ENCODE measurements around the gene HSF5.

The HSF5 gene

DNA sequence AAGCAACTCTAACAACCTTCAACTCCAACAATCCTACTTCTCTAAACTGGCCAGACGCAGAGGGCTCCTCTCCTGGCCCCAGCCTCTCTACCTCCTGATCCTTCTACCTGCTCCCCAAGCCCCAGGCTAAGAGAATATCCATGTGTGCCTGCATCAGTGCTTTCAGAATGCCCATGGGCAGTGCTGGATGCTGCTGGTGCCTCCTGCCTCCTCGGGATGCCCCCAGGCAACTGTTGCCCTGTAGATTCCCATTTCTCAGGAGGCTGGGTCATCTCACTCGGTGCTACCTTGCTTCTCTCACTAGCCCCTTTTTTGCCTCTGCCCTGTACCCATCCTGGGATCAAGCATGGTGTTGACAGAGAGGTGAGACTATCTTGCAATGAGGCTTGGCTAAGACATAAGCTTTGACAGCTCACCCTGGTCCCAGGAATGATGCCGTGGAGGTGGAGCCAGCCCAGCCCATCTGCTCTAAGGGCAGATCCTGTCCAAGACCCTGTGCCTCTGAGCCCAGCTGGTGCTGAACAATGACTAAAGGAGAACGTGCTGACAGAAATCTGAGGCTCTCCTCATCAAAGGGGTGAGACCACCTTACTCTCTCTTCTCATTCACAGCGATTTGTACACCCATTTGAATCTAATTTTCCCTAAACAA lies 116.8 kb downstream of the HSF5 start:
- DNase-seq = peak; percentile 54 to 68
- H3K9me3 ChIP-seq (ENCODE audit: insufficient read depth, low read depth, low read length) = no peaks in the 10 kb centered on the region
- H2AFZ ChIP-seq (ENCODE audit: insufficient read depth, low read length, poor library complexity) = no peak overlapping the region
- H2AK5ac ChIP-seq (ENCODE audit: low read length) = no peak overlapping the region
- H4K91ac ChIP-seq (ENCODE audit: low read depth, low read length) = no peak overlapping the region
- H3K4ac ChIP-seq (ENCODE audit: low read depth, low read length) = no peak overlapping the region
- H2BK12ac ChIP-seq (ENCODE audit: low read length) = no peak overlapping the region
- H3K18ac ChIP-seq (ENCODE audit: low read length) = no peak overlapping the region
- H3K27ac ChIP-seq (ENCODE audit: low read depth, low read length) = no peak overlapping the region
- H2BK5ac ChIP-seq (ENCODE audit: low read depth, low read length, poor library complexity) = no peak overlapping the region
- H3K4me3 ChIP-seq (ENCODE audit: low read depth, low read length) = no peak overlapping the region
- peaks cover 7 to 10% of the 10 kb centered on the region in 2 experiments for H3K4me1 ChIP-seq (ENCODE audit: control insufficient read depth in 1 of 2, insufficient read depth in 2 of 2, low read length in 2 of 2)
- H3K79me2 ChIP-seq (ENCODE audit: control insufficient read depth, insufficient read depth, low read length, poor library complexity) = no peaks in the 10 kb centered on the region
- H4K12ac ChIP-seq (ENCODE audit: low read depth, low read length) = no peak overlapping the region
- no peak overlapping the region for H2BK120ac ChIP-seq (ENCODE audit: insufficient read depth, low read length, poor library complexity)
- no peak overlapping the region for H4K8ac ChIP-seq (ENCODE audit: low read depth, low read length)
- H3K9ac ChIP-seq (ENCODE audit: low read length) = no peak overlapping the region
- peaks cover 2% of the 10 kb centered on the region for H3K79me1 ChIP-seq (ENCODE audit: low read length)
- H3K4me2 ChIP-seq (ENCODE audit: low read length) = no peak overlapping the region
- H3K23ac ChIP-seq (ENCODE audit: low read length) = no peak overlapping the region
- no peaks in the 10 kb centered on the region for H3K27me3 ChIP-seq (ENCODE audit: insufficient read depth, low read length)
- WGBS (ENCODE audit: extremely low coverage, insufficient coverage, insufficient read length) = no CpG with 5 or more reads among the region's 6 CpGs
- no peaks in the 10 kb centered on the region for H3K36me3 ChIP-seq (ENCODE audit: control insufficient read depth in 1 of 2, insufficient read depth in 2 of 2, low read length in 2 of 2)
- H3K14ac ChIP-seq (ENCODE audit: low read length) = no peak overlapping the region

DNA sequence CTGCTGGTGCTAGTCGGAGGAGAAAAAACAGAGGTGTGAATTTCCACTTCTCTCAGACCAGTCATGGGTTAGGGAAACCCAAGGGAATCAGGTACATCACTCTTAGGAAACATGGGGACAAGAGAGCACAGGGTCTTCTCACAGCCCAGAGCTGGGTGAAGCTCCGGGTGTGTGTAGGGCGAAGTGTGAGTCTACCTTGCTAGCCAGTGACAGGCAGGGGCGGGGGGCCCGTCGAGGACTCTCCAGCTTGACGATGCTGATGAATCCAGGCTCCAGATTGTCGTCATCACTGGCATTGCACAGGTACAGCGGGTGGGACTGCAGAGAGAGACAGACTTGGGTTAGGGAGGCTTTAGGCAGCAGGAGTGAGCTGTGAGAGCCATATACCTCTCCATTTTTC lies 117.5 kb downstream of the HSF5 start:
- no peaks in the 10 kb centered on the region for H3K27me3 ChIP-seq (ENCODE audit: insufficient read depth, low read length)
- WGBS (ENCODE audit: extremely low coverage, insufficient coverage, insufficient read length) = no CpG with 5 or more reads among the region's 9 CpGs
- H2BK5ac ChIP-seq (ENCODE audit: low read depth, low read length, poor library complexity) = no peak overlapping the region

DNA sequence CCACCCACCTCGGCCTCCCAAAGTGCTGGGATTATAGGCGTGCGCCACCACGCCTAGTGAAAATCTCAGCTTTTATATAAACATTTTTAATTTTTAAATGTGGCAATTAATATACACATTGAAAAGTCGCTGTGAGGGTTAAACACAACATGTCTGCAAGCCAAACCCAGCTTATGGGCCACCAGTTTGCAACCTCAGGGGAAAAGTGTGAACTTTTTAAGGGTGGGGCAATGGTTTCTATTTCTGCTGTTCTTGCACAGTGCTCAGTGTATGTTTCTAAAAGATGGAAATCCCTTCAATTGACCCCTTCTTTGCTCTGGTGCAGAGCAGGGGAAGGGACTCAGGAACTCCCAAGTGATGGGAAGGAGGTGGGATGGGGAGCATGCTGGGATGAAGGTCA lies 117.9 kb downstream of the HSF5 start:
- Histone ChIP-seq H3K14ac (ENCODE audit: low read length) (no peak overlapping the region), H3K4me3 (ENCODE audit: low read depth, low read length) (no peak overlapping the region), H3K4me2 (ENCODE audit: low read length) (no peak overlapping the region), H3K79me1 (ENCODE audit: low read length) (no peaks in the 10 kb centered on the region), H2BK5ac (ENCODE audit: low read depth, low read length, poor library complexity) (no peak overlapping the region), H3K79me2 (ENCODE audit: control insufficient read depth, insufficient read depth, low read length, poor library complexity) (no peaks in the 10 kb centered on the region), H3K27ac (ENCODE audit: low read depth, low read length) (no peak overlapping the region), H3K4me1 (ENCODE audit: control insufficient read depth in 1 of 2, insufficient read depth in 2 of 2, low read length in 2 of 2) (peaks cover 12 to 14% of the 10 kb centered on the region in 2 experiments), H4K12ac (ENCODE audit: low read depth, low read length) (no peak overlapping the region), H3K36me3 (ENCODE audit: control insufficient read depth in 1 of 2, insufficient read depth in 2 of 2, low read length in 2 of 2) (no peaks in the 10 kb centered on the region), H2AFZ (ENCODE audit: insufficient read depth, low read length, poor library complexity) (no peak overlapping the region), H4K91ac (ENCODE audit: low read depth, low read length) (no peak overlapping the region), H3K9me3 (ENCODE audit: insufficient read depth, low read depth, low read length) (no peaks in the 10 kb centered on the region), H3K23ac (ENCODE audit: low read length) (no peak overlapping the region), H4K8ac (ENCODE audit: low read depth, low read length) (no peak overlapping the region), H2BK12ac (ENCODE audit: low read length) (no peak overlapping the region), H2BK120ac (ENCODE audit: insufficient read depth, low read length, poor library complexity) (no peak overlapping the region), H3K4ac (ENCODE audit: low read depth, low read length) (no peak overlapping the region), H3K27me3 (ENCODE audit: insufficient read depth, low read length) (no peaks in the 10 kb centered on the region), H3K18ac (ENCODE audit: low read length) (no peak overlapping the region), H3K9ac (ENCODE audit: low read length) (no peak overlapping the region), H2AK5ac (ENCODE audit: low read length) (no peak overlapping the region)
- no CpG with 5 or more reads among the region's 5 CpGs for WGBS (ENCODE audit: extremely low coverage, insufficient coverage, insufficient read length)
- no peak for DNase-seq

More for the DNA sequence above, 117.5 kb downstream of the HSF5 start:
- H3K4me1 ChIP-seq (ENCODE audit: control insufficient read depth in 1 of 2, insufficient read depth in 2 of 2, low read length in 2 of 2) = peaks cover 10 to 11% of the 10 kb centered on the region in 2 experiments
- H3K23ac ChIP-seq (ENCODE audit: low read length) = no peak overlapping the region
- H2BK12ac ChIP-seq (ENCODE audit: low read length) = no peak overlapping the region
- no peaks in the 10 kb centered on the region for H3K79me2 ChIP-seq (ENCODE audit: control insufficient read depth, insufficient read depth, low read length, poor library complexity)
- no peak overlapping the region for H2AFZ ChIP-seq (ENCODE audit: insufficient read depth, low read length, poor library complexity)
- H3K79me1 ChIP-seq (ENCODE audit: low read length) = no peaks in the 10 kb centered on the region
- H4K12ac ChIP-seq (ENCODE audit: low read depth, low read length) = no peak overlapping the region
- H3K36me3 ChIP-seq (ENCODE audit: control insufficient read depth in 1 of 2, insufficient read depth in 2 of 2, low read length in 2 of 2) = no peaks in the 10 kb centered on the region
- no peak overlapping the region for H3K27ac ChIP-seq (ENCODE audit: low read depth, low read length)
- H3K14ac ChIP-seq (ENCODE audit: low read length) = no peak overlapping the region
- no peak overlapping the region for H3K18ac ChIP-seq (ENCODE audit: low read length)
- no peaks in the 10 kb centered on the region for H3K9me3 ChIP-seq (ENCODE audit: insufficient read depth, low read depth, low read length)
- H4K8ac ChIP-seq (ENCODE audit: low read depth, low read length) = no peak overlapping the region
- no peak overlapping the region for H4K91ac ChIP-seq (ENCODE audit: low read depth, low read length)
- H2BK120ac ChIP-seq (ENCODE audit: insufficient read depth, low read length, poor library complexity) = no peak overlapping the region
- H3K9ac ChIP-seq (ENCODE audit: low read length) = no peak overlapping the region
- no peak overlapping the region for H3K4me3 ChIP-seq (ENCODE audit: low read depth, low read length)
- H3K4ac ChIP-seq (ENCODE audit: low read depth, low read length) = no peak overlapping the region
- H2AK5ac ChIP-seq (ENCODE audit: low read length) = no peak overlapping the region
- no peak for DNase-seq
- H3K4me2 ChIP-seq (ENCODE audit: low read length) = no peak overlapping the region

Measured in trophoblast cell (in vitro differentiated cells and primary cell).